T1000 (cell line): ENCODE measurements around the gene PPAN.

Experiments used
- DNase-seq: peaks from one replicate; lab custom pipeline; 2025; ENCODE audit warnings: mixed read lengths; lab: John Stamatoyannopoulos, UW

PPAN gene

GRCh38 chr19:10141479-10141878 is 35.3 kb downstream of the PPAN start:
- no peak for DNase-seq

- no peak for DNase-seq
Measured at GRCh38 chr19:10141973-10142372, 35.8 kb downstream of the PPAN start.

GRCh38 chr19:10142701-10143375 is 36.7 kb downstream of the PPAN start:
- no peak for DNase-seq

GRCh38 chr19:10143681-10144080 is 37.5 kb downstream of the PPAN start:
- no peak for DNase-seq

GRCh38 chr19:10144361-10144760 is 38.2 kb downstream of the PPAN start:
- no peak for DNase-seq

GRCh38 chr19:10145031-10145430 is 38.9 kb downstream of the PPAN start:
- no peak for DNase-seq

GRCh38 chr19:10146142-10146541 is 40.0 kb downstream of the PPAN start:
- no peak for DNase-seq

- no peak for DNase-seq
Measured at GRCh38 chr19:10149427-10149826, 43.3 kb downstream of the PPAN start.

GRCh38 chr19:10151521-10151920 is 45.4 kb downstream of the PPAN start:
- no peak for DNase-seq

GRCh38 chr19:10152100-10152499 is 45.9 kb downstream of the PPAN start:
- no peak for DNase-seq

GRCh38 chr19:10155839-10156238 is 49.7 kb downstream of the PPAN start:
- DNase-seq: no peak

- DNase-seq: no peak
Measured at GRCh38 chr19:10158071-10158470, 51.9 kb downstream of the PPAN start.

GRCh38 chr19:10158485-10158884 is 52.3 kb downstream of the PPAN start:
- no peak for DNase-seq

GRCh38 chr19:10159610-10160009 is 53.4 kb downstream of the PPAN start:
- DNase-seq: no peak
